Measurements from ENCODE around the gene MUSK.

MUSK gene

DNA sequence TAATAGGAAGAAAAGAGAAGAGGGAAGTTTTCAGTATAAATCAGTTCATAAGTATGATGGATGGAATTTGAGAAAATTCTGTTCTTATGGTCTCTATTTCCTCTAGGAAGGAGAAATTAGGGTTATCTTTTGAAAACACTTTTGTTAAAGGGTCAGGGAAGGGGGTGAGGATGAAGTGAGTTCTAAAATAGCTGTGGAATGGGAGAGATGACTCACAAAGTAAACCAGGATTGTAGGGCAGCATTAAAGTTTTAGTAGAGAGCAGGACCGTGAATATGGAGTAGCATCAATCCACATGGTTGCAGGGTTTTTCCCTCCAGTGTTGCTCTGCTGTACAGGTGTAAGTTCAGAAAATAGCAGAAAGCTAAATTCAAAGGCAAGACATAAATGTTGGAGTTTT is 32.4 kb downstream of the MUSK start:
- 78% methylated on average over 1 of the region's 1 CpG for WGBS
- H3K9me3 ChIP-seq (ENCODE audit: insufficient read depth, low read depth, low read length): no peaks in the 10 kb centered on the region
- H3K27ac ChIP-seq (ENCODE audit: low read depth, low read length): no peak overlapping the region

DNA sequence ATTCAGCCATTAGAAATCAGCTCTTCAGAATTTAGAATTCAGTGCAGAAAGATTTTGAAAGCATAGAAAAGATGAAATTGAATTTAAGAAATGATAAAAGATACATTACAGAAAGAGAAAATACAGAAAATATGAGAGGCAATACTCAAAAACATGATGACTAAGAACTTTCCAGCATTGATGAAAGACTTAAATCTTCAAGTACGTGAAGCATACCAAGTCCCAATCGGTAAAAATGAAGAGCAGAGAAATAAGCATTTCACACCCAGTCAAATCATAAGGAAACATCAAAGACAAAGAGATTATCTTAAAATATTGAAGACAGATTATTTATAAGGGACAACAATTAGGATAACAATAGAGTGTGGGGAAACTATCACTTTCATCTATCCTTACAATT is 35.1 kb downstream of the MUSK start:
- no peaks in the 10 kb centered on the region for H3K27me3 ChIP-seq (ENCODE audit: insufficient read depth, low read length)
- 70% methylated on average over 2 of the region's 2 CpGs for WGBS
- no peak overlapping the region for H3K4me3 ChIP-seq (ENCODE audit: low read length)
- H3K36me3 ChIP-seq (ENCODE audit: insufficient read depth, low read length): no peaks in the 10 kb centered on the region
- H3K9me3 ChIP-seq (ENCODE audit: insufficient read depth, low read depth, low read length): no peaks in the 10 kb centered on the region
- H3K27ac ChIP-seq (ENCODE audit: low read depth, low read length): no peak overlapping the region
- H3K4me1 ChIP-seq (ENCODE audit: insufficient read depth, low read length): no peaks in the 10 kb centered on the region
- H3K9ac ChIP-seq (ENCODE audit: low read depth, low read length): no peak overlapping the region

More for the DNA sequence above, 32.4 kb downstream of the MUSK start:
- Histone ChIP-seq H3K27me3 (ENCODE audit: insufficient read depth, low read length) (no peaks in the 10 kb centered on the region), H3K4me3 (ENCODE audit: low read length) (no peak overlapping the region), H3K4me1 (ENCODE audit: insufficient read depth, low read length) (no peaks in the 10 kb centered on the region), H3K9ac (ENCODE audit: low read depth, low read length) (no peak overlapping the region), H3K36me3 (ENCODE audit: insufficient read depth, low read length) (no peaks in the 10 kb centered on the region)

GRCh38 chr9:110707419-110707818 is 38.8 kb downstream of the MUSK start:
- no peaks in the 10 kb centered on the region for H3K4me1 ChIP-seq (ENCODE audit: insufficient read depth, low read length)

DNA sequence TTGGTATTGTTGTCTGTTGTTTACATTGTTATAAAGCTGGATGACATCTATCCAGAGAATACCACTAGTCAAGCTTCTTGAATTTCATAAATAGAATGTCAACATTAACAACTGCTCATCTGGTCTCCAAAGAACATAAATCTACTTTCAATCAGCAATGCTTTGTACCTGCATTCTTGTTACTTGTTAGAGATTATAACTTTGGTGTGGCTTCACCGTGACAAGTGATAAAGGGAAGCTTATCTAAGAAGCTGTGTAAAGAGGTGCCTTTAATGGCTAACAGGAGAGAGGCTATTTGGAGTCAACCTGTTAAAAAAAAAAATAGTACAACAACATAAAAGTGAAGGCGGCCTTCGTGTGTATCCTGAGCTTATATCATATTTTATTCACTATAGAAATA is 41.8 kb downstream of the MUSK start:
- no peaks in the 10 kb centered on the region for H3K27me3 ChIP-seq (ENCODE audit: insufficient read depth, low read length)
- no peaks in the 10 kb centered on the region for H3K36me3 ChIP-seq (ENCODE audit: insufficient read depth, low read length)
- peaks cover 13% of the 10 kb centered on the region for H3K4me1 ChIP-seq (ENCODE audit: insufficient read depth, low read length)
- no peak overlapping the region for H3K27ac ChIP-seq (ENCODE audit: low read depth, low read length)
- WGBS: 76% methylated on average over 1 of the region's 3 CpGs
- no peak overlapping the region for H3K4me3 ChIP-seq (ENCODE audit: low read length)
- H3K9me3 ChIP-seq (ENCODE audit: insufficient read depth, low read depth, low read length): no peaks in the 10 kb centered on the region
- no peak overlapping the region for H3K9ac ChIP-seq (ENCODE audit: low read depth, low read length)

More at GRCh38 chr9:110707419-110707818, 38.8 kb downstream of the MUSK start:
- Histone ChIP-seq H3K36me3 (ENCODE audit: insufficient read depth, low read length) (no peaks in the 10 kb centered on the region), H3K27ac (ENCODE audit: low read depth, low read length) (no peak overlapping the region), H3K27me3 (ENCODE audit: insufficient read depth, low read length) (no peaks in the 10 kb centered on the region), H3K9ac (ENCODE audit: low read depth, low read length) (no peak overlapping the region), H3K9me3 (ENCODE audit: insufficient read depth, low read depth, low read length) (no peaks in the 10 kb centered on the region), H3K4me3 (ENCODE audit: low read length) (no peak overlapping the region)

DNA sequence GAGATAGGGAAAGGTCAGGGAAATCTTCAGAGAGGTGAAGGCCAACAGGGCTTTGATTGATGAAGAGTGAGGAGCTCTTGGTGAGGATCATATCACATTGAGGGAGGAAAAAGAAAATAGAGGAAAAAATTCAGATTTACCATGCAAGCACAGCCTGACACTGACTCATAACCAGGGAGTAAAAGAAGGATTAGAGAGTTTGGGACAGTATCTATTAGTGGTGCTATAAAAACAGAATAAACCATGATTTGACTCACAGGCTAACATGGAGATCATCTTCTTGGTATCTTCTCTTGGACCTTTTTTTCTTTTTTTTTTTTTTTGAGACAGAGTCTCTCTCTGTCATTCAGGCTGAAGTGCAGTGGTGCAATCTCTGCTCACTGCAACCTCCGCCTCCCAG is 44.4 kb downstream of the MUSK start:
- Histone ChIP-seq H3K27ac (ENCODE audit: low read depth, low read length) (no peak overlapping the region), H3K9ac (ENCODE audit: low read depth, low read length) (no peak overlapping the region), H3K4me1 (ENCODE audit: insufficient read depth, low read length) (peaks cover 13% of the 10 kb centered on the region), H3K9me3 (ENCODE audit: insufficient read depth, low read depth, low read length) (no peaks in the 10 kb centered on the region), H3K4me3 (ENCODE audit: low read length) (no peak overlapping the region), H3K36me3 (ENCODE audit: insufficient read depth, low read length) (no peaks in the 10 kb centered on the region), H3K27me3 (ENCODE audit: insufficient read depth, low read length) (no peaks in the 10 kb centered on the region)
- WGBS: 98% methylated on average over 1 of the region's 1 CpG

- no peaks in the 10 kb centered on the region for H3K36me3 ChIP-seq (ENCODE audit: insufficient read depth, low read length)
- H3K9ac ChIP-seq (ENCODE audit: low read depth, low read length): no peak overlapping the region
- H3K4me3 ChIP-seq (ENCODE audit: low read length): no peak overlapping the region
- 28% methylated on average over 3 of the region's 3 CpGs for WGBS
- no peaks in the 10 kb centered on the region for H3K9me3 ChIP-seq (ENCODE audit: insufficient read depth, low read depth, low read length)
- peaks cover 13% of the 10 kb centered on the region for H3K4me1 ChIP-seq (ENCODE audit: insufficient read depth, low read length)
- H3K27ac ChIP-seq (ENCODE audit: low read depth, low read length): no peak overlapping the region
- no peaks in the 10 kb centered on the region for H3K27me3 ChIP-seq (ENCODE audit: insufficient read depth, low read length)
These were observed 45.7 kb downstream of the MUSK start for GRCh38 chr9:110714314-110714713.

GRCh38 chr9:110728058-110728457 is 59.5 kb downstream of the MUSK start:
- WGBS: 61% methylated on average over 1 of the region's 1 CpG
- peak overlapping the region; percentile 46; the same call in 1 of the 2 replicates for H3K27ac ChIP-seq (ENCODE audit: low read depth, low read length)
- peaks cover 25% of the 10 kb centered on the region for H3K4me1 ChIP-seq (ENCODE audit: insufficient read depth, low read length)
- H3K36me3 ChIP-seq (ENCODE audit: insufficient read depth, low read length): no peaks in the 10 kb centered on the region
- H3K9me3 ChIP-seq (ENCODE audit: insufficient read depth, low read depth, low read length): no peaks in the 10 kb centered on the region
- peak overlapping the region; percentile 23; the same call in 1 of the 2 replicates for H3K9ac ChIP-seq (ENCODE audit: low read depth, low read length)
- H3K27me3 ChIP-seq (ENCODE audit: insufficient read depth, low read length): no peaks in the 10 kb centered on the region
- H3K4me3 ChIP-seq (ENCODE audit: low read length): no peak overlapping the region

DNA sequence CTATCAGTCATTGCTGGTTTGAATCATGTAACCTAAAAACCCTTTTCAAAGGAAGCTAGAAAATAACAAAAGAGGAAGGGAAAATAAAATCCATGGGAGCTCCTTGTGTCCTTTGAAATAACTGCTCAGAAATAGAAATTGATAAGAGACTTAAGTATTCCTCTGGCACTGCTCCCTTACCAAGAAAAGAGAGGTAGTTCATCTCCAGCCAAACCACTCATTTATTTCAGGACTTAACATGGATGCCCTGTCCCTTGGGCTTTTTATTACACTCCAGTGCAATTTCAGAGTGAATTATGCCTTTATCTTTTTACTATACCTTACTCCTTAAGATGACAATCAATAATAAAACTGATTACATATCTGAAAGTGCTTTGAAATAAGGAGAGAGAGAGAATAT is 61.0 kb downstream of the MUSK start:
- Histone ChIP-seq H3K9ac (ENCODE audit: low read depth, low read length) (no peak overlapping the region), H3K36me3 (ENCODE audit: insufficient read depth, low read length) (no peaks in the 10 kb centered on the region), H3K27ac (ENCODE audit: low read depth, low read length) (no peak overlapping the region), H3K9me3 (ENCODE audit: insufficient read depth, low read depth, low read length) (no peaks in the 10 kb centered on the region), H3K4me3 (ENCODE audit: low read length) (no peak overlapping the region), H3K4me1 (ENCODE audit: insufficient read depth, low read length) (peaks cover 25% of the 10 kb centered on the region), H3K27me3 (ENCODE audit: insufficient read depth, low read length) (no peaks in the 10 kb centered on the region)

- 91% methylated on average over 1 of the region's 2 CpGs for WGBS
These were observed 62.9 kb downstream of the MUSK start for GRCh38 chr9:110731437-110732028.

DNA sequence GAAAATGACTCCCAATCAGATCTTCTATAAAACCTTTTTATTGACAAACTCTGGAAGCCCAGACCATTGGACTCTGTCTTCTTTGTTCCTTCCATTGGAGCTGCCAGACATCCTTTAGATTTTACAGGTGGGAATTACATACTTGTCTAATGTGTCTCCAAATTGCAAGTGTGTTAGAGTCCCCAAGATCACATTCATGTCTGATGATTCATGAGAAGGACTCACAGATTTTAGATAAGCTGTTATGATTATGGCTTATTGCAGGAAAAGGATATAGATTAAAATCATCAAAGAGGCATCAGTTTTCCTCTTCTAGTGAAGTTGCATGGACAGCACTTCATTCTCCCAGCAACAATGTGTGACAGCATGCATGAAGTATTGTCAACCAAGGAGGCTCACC is 70.4 kb downstream of the MUSK start:
- Histone ChIP-seq H3K27ac (ENCODE audit: low read depth, low read length) (no peak overlapping the region), H3K27me3 (ENCODE audit: insufficient read depth, low read length) (no peaks in the 10 kb centered on the region), H3K4me3 (ENCODE audit: low read length) (no peak overlapping the region), H3K9ac (ENCODE audit: low read depth, low read length) (no peak overlapping the region), H3K36me3 (ENCODE audit: insufficient read depth, low read length) (no peaks in the 10 kb centered on the region), H3K9me3 (ENCODE audit: insufficient read depth, low read depth, low read length) (peaks cover 3% of the 10 kb centered on the region; the same call in 1 of the 2 replicates), H3K4me1 (ENCODE audit: insufficient read depth, low read length) (peaks cover 11% of the 10 kb centered on the region)

More at GRCh38 chr9:110731437-110732028, 62.9 kb downstream of the MUSK start:
- no peak overlapping the region for H3K4me3 ChIP-seq (ENCODE audit: low read length)
- no peaks in the 10 kb centered on the region for H3K27me3 ChIP-seq (ENCODE audit: insufficient read depth, low read length)
- peaks cover 25% of the 10 kb centered on the region for H3K4me1 ChIP-seq (ENCODE audit: insufficient read depth, low read length)
- H3K9me3 ChIP-seq (ENCODE audit: insufficient read depth, low read depth, low read length): peaks cover 3% of the 10 kb centered on the region; the same call in 1 of the 2 replicates
- H3K9ac ChIP-seq (ENCODE audit: low read depth, low read length): no peak overlapping the region
- no peaks in the 10 kb centered on the region for H3K36me3 ChIP-seq (ENCODE audit: insufficient read depth, low read length)
- no peak overlapping the region for H3K27ac ChIP-seq (ENCODE audit: low read depth, low read length)

DNA sequence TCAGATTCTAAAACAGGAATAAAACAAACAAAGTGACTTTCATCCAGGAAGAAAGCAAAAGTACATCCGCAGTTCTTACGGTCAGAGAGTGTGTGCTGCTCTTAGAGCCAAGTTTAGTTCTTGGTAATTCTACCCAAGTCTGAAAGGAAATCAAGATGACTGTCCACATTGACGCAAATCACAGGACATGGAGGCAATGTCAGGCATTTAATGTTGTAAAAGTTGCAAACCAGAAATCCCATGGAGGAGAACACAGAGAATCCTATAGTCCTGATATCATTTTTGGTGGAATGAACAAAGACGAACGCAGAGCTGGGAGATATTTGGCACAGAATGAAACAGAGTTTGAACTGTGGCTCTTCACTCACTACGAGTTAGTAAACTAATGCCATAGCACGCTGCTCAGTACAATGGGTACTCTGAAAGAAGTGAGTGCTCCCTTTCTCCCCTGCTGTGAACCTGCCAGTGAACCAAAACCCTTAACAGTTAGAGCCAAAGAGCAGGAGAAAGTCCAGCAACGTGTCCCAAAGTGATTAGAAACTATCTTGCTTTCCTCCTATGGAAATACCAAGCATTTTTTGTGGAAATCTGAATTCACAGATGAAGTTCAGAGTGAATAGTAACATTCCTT is 74.3 kb downstream of the MUSK start:
- no peak overlapping the region for H3K4me3 ChIP-seq (ENCODE audit: low read length)
- peaks cover 28% of the 10 kb centered on the region for H3K4me1 ChIP-seq (ENCODE audit: insufficient read depth, low read length)
- no peak overlapping the region for H3K27ac ChIP-seq (ENCODE audit: low read depth, low read length)
- no peaks in the 10 kb centered on the region for H3K27me3 ChIP-seq (ENCODE audit: insufficient read depth, low read length)
- H3K9ac ChIP-seq (ENCODE audit: low read depth, low read length): no peak overlapping the region
- H3K9me3 ChIP-seq (ENCODE audit: insufficient read depth, low read depth, low read length): no peaks in the 10 kb centered on the region
- H3K36me3 ChIP-seq (ENCODE audit: insufficient read depth, low read length): no peaks in the 10 kb centered on the region
- WGBS: 66% methylated on average over 8 of the region's 8 CpGs
